Non-pigmented ciliary epithelial cell (primary cell): ENCODE data around the gene IGF1R.

Source experiments
- DNase-seq: peaks from one replicate; pipeline ENCODE4 v3.0.0-alpha.2; 2010; ENCODE audit warnings: low read depth

The IGF1R gene

DNA sequence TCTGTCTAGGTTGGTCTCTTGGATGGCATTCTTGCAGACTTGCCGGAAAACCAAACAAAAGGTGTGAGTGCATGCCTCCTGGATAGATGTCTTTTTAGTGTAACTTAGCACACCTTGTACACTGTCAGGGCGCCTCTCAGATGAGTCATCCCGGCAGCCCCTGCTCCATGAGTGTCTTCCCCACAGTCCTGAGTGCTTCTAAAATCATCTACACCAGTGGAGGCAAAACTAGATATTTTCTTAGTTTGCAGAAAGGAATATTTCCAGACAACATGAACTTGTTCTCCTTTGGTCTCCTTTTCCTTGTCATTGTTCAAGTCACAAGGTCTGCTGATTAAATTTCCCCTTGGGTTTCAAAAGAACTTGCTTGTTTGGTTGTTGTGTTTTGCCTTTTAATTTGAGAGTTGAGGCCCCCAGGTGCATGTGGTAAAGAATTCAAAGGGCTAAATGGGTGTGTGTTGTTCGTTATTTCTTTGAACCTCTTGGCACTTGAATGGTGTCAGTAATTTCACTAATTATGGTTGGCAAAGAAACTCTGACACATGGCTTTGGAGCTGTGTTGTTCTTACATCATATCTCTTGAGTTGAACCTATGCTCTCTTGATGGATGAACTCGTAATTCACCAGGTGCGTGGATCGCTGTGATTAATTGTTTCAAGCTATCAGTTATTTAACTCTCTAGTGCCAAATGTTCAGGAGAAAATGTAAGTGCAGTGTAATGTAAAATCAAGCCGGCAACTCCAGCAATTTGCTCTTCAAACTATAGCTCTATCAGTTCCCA lies 98.2 kb downstream of the IGF1R start:
- no peak for DNase-seq

DNA sequence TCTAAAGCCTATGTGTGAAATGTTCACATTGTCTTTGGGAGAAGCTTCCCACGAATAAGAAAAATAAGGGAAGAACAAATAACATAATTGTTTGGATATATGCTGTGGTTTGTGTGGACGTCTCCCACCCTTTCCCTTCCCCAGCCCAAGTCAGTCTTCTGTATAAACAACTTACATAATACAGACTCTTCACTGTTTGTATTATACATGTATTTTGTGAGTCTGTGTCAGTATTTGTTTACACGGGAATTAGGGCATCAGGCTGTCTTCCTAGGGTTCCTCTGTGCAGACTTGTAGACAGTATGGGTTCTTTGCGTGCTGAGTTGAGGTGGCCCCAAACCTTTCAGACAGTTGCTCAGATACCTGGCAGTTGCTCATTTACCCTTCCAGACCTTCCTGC lies 103.4 kb downstream of the IGF1R start:
- no peak for DNase-seq

DNA sequence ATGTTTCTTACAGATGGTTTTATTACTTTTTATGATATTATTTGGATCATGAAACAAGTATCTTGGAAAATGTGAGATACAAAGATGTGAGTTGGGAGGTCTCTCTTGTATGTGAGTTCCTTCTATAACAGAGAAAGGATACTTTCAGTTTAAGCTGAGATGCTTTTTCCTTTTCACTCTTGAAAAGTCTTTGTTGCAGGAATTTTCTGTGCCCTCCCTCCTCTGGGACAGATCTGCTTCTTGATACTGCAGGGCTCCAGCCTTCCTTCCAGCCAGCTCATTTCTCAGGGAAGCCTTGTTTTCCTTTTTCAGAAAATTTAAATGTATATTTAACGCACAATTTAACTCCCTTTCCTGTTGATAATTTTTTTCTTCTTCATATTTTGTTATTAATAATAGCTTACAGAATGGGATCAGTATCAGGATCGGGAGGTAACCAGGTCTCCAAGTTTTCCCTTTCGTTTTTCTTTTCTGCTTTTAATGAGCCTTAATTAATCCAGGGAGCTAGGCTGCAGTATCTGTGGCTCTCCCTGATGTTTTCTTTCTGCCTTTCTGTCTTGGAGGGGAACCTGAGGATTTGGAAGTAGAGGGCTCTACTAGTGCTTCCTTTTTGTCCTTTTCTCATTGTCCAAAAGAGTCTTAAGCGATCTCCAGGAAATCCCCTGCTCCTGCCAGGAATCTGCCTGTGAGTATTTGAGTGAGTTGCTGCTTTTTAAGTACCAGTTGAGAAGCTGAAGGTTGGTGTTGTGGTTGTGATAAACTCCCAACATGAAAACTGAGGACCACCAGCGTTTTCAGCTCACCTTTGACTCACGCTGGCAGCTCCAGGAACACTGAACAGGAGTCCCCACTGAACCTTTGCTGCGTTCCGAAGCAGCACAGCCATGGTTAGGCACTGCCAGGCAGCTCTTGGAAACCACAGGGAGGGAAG lies 105.7 kb downstream of the IGF1R start:
- DNase-seq = no peak

DNA sequence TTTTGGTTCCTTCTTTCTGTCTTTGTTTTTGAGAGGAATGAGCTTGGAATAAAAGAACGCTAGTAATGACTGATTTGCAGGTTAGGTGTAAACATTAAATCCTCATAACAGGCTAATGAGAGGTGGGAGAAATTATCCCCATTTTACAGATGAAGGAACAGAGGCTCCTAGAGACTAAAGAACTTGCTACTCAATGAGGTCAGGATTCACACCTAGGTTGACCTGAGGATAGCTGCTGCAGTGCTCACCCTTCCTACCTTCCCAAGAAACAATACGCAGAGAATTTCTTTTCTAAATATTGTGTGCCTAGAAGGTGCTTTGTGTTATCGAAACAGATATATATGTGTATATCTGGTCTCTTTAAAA lies 106.3 kb downstream of the IGF1R start:
- DNase-seq = no peak

DNA sequence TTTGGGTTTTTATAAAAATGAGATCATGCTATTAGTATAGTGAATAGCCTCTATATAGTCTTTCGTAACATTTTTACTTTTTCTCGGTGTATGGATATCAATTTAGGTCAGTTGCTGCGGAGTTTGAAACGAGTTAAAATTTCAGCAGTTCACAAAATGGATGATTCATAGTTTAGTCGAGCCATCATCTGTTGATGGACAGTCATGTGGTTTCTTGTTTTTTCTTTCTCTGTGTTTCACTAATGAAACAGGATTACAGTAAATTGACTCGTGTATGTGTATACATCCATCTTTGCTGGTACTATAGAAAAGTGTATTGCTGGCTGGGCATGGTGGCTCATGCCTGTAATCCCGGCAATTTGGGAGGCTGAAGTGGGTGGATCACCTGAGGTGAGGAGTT lies 106.8 kb downstream of the IGF1R start:
- DNase-seq = no peak

DNA sequence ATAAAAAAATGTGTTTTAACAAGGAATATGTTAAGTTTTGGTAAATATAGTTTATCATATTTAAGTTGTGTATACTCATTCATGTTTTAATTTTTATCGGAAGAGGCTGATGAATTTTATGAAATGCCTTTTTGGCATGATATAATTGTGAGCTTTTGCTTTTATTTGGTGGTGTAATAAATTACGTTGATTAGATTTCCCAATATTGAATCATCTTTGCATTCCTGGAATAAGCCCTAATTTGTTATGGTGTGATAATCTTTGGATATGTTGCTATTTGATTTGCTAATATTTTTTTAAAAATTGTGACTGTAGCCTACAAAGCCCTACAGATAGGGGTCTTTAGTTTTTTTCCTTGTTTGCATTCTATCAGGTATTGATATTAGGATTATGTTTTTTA lies 107.4 kb downstream of the IGF1R start:
- no peak for DNase-seq

DNA sequence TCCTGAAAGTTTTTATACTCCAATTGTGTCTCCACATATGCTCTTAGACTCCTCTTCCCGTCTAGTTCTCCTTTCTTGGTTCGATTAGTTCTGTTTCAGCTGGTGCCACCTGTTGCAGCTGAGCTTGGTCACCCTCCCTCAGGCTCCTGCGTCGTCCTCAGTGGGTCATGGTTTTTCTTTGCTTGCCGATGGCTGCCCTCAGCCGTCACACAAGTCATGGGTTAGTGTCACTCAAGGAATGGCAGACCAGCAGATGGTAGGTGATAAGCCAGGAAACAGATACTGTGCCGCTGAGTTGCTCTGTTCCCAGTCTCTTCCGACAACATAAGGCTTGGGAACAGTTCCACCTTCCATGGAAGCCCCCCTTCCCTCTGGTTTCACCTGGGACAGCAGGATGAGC lies 109.9 kb downstream of the IGF1R start:
- no peak for DNase-seq

DNA sequence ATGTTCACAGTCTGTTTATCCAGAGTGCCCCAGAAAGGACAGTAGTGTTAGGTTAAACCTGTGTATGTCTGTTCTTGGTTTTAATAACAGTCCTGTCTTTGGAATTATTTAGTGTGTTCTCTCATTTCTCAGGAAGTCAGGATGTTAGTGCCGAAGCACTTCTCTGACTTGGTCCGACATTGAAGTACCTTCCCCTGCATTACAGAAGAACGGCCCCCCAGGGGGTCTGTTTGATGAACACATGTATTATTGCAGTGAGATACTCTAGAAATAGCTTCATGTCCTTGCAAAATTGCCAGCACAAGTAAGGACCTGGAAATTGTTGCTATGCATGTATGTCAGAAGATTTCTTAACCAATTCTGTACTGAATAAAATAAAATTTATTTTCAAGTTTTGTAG lies 110.9 kb downstream of the IGF1R start:
- no peak for DNase-seq

DNA sequence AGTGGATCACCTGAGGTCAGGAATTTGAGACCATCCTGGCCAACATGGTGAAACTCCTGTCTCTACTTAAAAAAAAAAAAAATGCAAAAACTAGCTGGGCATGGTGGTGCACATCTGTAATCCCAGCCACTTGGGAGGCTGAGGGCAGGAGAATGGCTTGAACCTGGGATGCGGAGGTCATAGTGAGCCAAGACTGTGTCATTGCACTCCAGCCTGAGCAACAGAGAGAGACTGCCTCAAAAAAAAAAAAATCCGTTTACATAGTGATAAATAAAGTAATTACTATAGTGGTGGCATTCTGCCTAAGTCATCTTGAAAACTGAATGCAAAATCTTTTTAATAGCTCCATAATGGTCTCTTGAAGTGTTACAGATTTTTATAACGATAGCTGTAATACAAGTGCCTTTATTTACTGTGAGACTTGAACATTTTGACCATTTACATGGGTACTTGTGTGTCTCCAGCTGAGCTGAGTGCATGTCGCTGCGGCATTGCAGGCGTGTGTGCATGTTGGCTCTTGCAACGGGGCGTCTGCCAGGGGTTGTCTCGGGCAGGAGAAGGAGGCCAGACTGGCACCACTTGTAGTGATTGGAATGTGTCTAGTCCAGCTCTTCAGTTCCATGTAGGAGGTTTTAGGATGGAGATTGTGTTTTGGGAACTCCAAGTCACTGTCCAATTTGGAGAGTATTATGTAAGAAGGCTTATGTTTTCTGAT lies 111.9 kb downstream of the IGF1R start:
- no peak for DNase-seq

DNA sequence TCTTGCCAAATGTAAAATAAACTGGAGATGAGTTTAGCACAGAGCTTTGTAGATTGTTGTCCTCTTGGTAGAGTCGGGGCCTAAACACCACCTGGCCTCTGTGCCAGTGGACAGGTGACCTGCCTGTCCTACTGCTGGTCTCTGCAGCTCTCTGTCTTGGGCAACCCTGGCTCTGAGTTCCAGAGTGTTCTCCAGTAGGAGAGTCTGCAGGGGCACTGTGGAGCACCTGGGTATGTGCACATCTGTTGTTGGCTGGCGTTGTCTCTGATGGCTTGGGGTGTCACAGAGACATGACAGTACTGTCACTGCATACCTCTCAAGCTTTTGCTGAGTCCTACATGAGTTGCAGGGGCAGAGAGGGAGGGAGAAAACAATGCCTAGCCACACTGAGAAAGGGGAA lies 112.6 kb downstream of the IGF1R start:
- no peak for DNase-seq

DNA sequence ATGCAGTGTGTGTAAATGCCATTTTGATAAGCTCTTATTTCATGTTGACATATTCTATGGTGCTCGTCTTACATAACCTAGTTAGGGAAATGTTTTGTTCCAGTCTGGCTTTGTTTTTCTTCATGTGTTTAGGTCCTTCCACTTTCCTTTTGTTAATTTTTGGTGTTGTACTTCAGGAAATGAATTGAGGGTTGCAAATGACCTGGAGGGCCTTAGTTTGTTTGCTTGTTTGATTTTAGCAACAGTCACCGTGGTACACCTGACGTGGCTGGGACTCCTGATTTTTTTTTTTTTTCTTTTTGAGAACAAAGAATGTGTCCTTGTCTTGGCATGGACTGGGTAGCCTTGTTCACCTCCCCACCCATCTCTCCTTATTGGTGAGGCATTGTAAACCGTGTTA lies 114.8 kb downstream of the IGF1R start:
- DNase-seq = no peak

DNA sequence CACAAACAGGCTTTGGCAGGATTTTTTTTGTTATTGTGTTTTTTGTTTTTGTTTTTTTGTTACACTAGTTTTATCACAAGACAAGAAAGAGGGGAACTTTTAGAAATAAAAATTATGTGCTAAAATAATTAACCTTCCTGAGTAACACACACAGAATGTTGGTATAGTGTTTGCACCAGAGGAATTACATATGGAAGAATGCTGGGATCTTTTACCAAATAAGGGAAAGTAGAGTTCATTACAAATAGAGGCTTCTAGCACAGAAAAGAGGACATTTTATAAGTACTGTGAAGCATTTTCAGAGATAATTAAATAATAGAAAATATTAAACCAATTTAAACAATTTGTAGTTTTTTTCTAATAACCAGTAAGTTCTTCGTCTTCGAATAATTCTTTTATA lies 116.0 kb downstream of the IGF1R start:
- DNase-seq = no peak

DNA sequence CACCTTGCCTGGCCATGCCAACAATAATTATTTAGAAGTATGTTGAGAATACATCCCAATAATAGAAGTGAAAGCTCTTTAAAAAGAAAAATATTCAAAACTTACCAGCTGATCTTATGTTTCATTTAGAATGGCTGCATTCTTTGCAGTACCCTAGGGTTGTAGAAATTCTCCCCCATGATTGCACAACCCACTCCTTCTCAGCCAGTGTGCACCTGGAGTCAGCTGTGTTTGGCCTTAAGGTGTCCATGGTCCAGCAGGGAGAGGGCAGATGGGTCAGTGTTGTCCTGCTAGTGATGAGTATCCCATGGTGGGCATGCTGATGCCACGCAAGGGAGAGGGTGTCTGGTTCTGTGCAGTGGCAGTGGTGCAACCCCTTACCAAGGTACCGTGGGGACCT lies 117.3 kb downstream of the IGF1R start:
- no peak for DNase-seq

DNA sequence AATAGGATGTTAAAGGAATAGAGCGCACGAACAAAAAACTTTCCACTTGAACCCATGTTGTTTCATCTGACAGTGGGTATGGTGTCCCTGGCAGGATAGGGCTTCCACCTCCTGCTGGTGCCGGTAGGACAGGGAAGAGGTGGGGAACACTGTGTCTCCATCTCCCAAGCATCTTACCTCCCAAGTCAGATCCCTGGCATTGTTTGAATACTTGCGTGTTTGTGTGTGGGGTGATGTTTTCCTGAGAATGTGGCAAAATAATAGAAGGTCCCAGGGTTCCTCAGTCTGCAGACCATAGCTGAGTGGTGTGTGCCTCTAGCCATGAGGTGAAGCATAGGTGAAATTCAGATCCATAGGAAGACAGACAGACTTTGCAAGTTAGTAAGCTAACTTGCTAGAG lies 119.4 kb downstream of the IGF1R start:
- no peak for DNase-seq

DNA sequence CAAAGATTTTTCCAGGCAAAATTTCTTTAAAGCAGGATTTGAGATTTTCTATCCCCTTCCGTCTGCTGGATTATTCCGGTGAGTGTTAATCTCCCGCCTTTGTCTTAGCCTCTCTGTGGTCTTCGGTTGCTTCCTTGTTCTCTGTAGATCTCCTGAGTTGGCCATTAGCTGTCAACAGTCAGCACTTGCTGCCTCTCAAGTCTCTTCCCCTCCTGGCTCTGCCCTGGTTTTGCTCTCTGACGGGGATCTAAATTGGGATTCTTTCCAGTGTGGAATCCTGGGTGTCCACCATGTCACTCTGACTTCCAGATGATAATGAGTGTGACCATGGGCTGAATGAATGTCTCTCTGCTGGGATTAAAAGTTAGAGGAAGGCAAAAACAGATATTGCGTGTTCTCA lies 121.5 kb downstream of the IGF1R start:
- no peak for DNase-seq

DNA sequence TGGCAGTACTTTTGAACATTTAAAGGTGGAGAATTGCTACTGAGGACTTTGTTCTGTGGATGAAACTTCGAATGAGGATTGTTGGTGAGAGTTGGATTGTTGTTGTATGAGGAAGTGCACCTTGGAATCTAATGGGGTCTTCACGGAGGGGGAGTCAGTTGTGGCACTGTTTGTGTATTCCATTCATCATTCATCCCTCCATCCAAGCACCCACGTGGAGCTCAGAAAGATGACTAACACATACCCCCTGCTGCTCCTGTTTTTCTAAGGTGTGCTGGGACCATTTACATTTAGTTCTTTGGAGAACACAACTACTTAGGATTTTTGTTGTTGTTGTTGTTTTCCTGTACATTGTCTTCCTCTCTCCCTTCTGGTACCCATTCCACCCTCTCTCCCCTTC lies 122.6 kb downstream of the IGF1R start:
- no peak for DNase-seq

DNA sequence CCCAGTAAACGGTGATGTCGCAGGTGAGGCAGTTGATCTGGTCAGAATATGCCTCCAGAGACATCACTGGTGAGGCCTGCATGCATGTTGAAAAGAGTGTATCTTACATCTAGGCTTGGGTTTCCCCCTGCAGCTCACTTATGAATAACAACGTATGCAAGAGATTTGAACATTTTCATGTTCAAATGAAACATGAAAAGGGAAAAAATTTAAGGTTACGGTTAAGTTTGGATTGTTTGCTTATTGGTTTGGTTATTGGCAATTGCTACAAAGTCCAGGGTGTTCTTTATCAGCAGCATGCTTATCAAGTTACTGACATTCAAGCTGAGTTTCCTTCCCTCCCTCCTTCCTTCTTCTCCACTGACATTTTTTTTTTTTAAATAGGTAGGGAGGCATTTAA lies 123.2 kb downstream of the IGF1R start:
- no peak for DNase-seq

DNA sequence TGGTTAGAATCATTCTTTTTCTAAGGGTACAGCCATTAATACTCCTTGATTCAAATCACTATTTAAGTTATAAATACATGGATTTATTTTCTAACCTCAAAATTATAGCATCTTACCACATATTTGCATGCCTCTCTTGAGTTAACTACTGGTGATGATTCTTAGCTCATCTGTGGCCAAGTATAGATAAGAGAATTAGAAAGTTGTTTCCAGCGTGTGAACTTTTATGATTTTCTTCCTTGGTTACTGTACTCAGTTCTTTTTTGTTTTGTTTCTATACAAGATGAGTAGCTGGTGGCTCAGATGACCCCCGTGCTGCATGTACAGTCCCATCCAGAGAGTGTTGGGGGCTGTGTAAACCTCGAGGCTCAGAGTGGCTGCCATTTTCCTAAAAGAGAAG lies 124.6 kb downstream of the IGF1R start:
- no peak for DNase-seq

DNA sequence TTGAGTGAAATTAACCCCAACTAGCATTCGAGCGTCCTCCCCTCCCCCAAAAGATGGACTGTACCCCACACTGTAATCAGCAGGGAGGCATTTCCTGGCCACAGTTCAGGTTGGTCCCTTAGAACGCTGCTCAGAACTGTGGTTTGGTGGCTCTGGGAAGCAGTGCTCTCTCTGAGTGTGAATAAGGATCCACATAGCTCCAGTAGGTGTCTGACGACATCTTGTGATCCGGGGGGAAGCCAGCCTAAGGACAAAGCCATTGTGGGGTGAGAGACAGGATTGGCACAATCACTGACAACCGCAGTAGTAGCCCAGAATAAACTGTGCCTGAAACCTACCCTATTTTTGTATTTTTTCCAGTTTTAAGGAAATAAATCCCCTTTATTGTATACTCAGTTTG lies 125.3 kb downstream of the IGF1R start:
- no peak for DNase-seq

DNA sequence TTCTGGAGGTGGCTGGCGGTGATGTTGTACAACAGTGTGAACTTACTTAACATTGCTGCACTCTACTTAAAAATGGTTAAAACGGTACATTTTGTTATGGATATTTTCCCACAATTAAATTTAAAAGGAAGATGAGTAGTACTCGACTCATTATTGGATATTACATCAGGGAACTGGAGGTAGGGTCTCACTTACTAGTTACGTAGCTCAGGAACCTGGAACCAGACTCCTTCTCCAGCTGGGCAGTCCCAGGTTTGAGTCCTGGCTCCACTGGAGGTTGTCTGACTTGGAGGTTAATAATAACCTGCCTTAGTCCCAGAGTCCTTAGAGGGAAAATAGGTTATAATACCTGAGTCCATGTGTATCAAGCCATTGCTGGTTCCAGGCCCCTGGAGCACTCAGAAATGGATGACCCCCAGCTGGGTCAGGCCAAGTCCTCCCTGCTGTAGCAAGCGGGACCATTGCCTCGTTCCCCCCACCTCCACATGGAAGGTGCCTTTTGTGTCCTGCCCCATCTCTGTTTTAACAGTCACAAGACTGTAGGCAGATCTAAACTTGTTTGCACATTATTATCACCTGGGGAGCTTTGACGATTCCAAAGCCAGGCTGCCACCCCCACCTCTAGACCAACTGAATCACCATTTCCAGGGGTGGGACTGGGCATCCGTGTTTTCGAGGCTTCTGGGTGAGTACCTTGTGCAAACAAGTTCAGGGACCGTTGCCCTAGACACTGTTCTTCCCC lies 126.6 kb downstream of the IGF1R start:
- DNase-seq = no peak

DNA sequence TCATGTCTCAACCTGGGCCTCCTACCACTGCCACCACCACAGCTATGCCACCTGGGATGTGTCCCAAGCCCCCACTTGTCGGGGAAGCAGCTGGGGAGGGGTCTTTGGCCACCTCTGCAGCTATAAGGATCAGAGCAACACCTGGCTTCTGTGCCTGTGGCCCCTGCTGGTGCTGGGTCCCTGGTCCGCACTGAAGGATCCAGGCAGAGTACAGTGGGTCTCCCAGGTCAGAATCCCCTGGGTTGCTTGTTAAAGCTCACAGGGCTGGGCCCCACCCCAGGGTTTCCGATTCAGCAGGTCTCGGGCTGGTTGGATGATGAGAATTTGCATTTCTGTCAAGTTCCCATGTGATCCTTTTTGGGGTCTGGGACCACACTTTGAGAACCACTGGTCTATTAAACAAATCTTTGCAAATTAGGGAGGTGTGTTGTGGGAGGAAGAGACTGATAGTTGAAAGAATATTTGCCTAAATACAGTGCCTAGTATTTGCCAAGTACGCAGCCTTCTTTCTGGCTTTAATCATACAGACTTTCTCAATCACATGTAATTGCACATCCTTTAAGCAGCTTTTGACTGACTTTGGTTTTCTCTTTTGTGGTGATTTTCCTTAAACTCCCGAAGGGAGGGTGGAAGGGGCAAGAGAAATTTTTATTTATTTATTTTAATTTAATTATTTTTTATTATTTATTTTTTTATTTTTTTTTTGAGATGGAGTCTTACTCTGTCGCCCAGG lies 127.3 kb downstream of the IGF1R start:
- DNase-seq = no peak
